HG02798 (cell line): ENCODE measurements around the gene NEK1.

ENCODE experiments used
- ATAC-seq: cut with Tn5 transposase; IDR thresholded peaks from one replicate; pipeline ENCODE4 v1.9.1; 2021; ENCODE audit warnings: mild to moderate bottlenecking; ENCODE audit not compliant: unreplicated experiment, poor library complexity

The NEK1 gene, protein sequence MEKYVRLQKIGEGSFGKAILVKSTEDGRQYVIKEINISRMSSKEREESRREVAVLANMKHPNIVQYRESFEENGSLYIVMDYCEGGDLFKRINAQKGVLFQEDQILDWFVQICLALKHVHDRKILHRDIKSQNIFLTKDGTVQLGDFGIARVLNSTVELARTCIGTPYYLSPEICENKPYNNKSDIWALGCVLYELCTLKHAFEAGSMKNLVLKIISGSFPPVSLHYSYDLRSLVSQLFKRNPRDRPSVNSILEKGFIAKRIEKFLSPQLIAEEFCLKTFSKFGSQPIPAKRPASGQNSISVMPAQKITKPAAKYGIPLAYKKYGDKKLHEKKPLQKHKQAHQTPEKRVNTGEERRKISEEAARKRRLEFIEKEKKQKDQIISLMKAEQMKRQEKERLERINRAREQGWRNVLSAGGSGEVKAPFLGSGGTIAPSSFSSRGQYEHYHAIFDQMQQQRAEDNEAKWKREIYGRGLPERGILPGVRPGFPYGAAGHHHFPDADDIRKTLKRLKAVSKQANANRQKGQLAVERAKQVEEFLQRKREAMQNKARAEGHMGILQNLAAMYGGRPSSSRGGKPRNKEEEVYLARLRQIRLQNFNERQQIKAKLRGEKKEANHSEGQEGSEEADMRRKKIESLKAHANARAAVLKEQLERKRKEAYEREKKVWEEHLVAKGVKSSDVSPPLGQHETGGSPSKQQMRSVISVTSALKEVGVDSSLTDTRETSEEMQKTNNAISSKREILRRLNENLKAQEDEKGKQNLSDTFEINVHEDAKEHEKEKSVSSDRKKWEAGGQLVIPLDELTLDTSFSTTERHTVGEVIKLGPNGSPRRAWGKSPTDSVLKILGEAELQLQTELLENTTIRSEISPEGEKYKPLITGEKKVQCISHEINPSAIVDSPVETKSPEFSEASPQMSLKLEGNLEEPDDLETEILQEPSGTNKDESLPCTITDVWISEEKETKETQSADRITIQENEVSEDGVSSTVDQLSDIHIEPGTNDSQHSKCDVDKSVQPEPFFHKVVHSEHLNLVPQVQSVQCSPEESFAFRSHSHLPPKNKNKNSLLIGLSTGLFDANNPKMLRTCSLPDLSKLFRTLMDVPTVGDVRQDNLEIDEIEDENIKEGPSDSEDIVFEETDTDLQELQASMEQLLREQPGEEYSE (N-terminal part only)

DNA sequence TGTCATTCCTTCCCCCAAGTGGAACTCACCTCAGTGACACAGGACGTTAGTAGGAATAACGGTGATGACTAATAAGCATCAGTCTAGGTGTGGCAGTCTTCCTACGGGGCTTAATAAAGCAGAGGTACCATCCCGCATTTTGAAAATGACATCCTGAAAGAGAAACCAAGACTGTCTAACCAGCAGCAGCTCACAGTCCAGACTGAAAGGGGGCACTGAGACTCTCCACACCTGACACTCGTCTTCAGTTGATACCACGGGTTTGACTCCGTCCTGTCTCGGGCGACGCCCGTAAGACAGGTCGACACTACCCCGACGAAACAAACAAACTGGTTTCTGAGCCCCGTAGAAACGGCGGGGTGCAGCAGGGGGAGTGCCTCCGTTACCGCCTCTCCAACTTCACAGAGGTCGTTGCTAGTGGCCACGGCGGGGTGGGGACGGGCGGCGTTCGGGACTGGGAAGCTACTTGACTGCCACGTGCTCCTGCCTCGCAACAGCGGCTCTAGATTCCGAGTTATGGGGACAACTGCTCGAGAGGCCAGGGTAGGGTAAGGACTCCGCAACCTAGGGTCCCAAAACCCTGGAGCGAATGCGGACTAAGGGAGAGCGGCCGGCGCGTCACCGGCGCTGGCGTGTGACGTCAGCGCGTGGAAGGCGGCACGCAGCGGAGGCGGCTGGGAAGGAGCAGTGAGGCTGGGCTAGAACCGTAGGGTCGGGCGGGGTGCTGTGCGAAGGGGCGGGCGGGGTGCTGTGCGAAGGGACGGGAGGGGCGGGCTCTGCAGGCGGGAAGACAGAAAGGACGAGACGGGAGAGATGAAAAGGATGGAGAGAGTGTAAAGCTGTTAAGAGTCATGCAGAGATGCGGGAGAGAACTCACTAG is at the start of gene NEK1:
NEK1 (minus strand) TSS at position 593 of the 880 bp plus-strand sequence. CDS start 9,953 bp downstream, outside the sequence.
- ATAC-seq = peak; percentile 97

DNA sequence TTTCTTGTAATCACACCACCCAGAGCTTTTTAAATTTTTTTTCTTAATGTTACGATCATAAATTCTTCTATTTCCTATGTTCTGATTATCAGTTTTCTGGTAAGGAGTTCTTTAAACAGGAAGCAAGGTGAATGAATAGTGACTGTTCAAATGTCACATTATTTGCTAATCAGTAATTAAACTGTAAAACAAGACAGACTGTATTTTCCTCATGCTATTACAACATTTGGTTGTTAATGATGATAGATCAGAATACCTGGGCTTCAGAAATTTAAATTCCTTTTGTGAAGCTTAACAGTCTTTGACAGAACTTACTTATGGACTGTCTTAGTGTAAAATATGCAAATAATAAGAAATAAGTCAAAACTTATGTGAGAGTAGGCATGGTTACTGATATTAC is 49.4 kb upstream of the NEK1 start:
- ATAC-seq = no peak

DNA sequence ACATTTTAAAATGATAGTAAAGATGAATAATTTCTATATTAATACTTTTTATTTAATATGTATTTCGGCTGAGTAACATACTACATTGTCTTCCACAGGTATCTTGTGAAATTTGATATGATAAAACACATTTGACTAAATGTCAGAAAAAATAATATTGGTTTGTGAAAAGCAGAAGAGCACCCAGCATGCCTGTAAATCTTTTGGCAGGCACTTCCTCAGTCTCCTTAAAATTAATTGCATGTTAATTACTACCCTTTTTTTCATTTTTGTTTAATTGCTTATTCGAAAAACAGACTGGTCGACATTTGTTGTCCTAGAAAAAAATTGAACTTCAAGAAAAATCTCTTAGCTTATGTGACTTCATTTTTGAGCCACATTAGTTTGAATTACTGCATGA is 48.5 kb upstream of the NEK1 start:
- no peak for ATAC-seq

DNA sequence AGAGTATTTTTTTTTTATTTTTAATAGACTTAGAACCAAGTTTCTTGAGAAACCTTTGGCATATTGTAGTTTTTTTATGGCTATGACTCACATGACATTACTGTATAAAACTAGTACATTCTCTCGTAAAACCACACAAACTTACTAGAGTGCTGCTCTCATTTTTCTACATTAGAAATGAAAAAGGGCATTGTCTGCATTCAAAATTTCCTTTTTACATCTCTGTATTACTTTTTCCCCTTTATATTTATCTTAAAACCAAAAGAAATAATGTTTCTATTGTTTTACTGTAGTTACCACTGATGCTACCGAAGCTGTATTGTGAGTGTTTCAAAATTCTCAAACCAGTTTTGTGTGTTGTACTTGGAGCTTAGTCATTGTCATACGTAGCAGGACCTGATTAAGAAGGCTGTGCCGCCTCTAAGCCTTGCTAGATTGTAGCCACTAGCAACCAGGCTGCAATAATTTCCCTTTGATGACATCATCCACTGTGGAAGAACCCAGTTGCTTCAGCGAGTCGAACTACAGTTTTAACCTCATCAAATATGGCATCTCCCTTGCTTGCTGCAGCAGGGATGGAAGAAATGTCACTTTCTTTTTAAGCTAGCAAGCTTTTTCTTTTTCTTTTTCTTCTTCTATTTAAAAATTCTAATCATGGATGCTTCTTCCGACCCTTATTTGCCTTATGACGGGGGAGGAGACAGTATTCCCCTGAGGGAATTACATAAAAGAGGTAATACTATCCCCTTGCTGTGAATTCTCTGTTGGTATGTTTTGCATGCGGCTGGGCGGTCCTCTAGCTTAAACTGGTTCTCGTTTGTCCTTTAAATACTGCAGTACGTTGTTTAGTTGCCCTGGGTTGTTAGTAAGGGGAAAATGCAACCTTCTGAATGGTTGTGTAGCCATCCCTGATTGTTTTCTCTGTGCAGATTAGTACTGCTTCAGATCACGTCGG is 47.6 kb upstream of the NEK1 start:
- peak; percentile 99 for ATAC-seq

DNA sequence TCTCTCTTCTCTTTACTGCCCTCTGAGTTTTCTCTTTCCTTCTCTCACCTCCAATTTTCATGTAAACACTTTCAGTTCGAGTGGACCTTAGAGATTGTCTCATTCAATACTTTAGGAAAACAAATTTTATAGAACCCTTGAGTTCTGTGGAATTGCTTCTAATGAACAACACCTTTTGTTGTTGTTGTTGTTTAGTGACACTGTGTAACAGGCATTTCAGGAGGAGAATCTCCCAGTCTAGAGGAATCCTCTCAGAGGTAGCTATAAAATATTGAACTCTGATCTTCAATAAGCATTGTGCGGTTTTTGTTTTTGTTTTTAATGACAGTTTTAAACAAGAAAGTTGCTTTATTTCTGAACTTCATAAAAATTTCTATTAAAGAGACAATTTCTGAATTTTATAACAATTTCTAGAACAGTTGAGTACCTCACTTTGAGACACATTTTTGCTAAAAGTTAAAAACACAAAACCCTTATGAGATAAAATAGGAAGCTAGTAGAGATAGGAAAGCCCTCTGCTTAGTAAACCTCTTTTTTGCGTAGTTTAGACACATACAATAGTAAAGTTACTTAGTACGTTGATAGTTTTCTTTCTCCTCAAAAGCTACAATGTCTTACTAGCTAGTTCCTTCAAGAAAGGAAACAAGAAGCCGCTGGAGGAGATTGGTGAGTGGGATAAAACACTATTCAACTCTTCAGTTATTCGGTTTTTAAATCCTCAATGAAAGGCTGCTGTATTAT is 46.8 kb upstream of the NEK1 start:
- ATAC-seq = no peak

DNA sequence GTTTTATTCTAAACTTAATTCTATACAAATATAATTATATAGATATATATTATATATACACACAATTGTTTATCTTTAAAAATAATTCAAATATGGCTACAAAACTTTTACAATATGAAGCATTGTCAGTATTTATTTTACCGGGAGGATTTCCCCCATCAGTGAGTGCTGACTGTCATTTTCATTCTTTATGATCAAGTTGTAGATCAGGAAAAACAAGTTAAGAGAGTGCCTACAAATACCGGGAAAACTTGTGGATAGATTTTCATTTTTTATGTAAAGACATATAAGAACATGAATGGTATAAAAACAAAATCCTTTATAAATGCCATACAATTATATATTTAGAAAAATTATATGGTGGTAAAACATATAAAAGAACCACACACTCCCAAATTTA is 45.8 kb upstream of the NEK1 start:
- no peak for ATAC-seq

DNA sequence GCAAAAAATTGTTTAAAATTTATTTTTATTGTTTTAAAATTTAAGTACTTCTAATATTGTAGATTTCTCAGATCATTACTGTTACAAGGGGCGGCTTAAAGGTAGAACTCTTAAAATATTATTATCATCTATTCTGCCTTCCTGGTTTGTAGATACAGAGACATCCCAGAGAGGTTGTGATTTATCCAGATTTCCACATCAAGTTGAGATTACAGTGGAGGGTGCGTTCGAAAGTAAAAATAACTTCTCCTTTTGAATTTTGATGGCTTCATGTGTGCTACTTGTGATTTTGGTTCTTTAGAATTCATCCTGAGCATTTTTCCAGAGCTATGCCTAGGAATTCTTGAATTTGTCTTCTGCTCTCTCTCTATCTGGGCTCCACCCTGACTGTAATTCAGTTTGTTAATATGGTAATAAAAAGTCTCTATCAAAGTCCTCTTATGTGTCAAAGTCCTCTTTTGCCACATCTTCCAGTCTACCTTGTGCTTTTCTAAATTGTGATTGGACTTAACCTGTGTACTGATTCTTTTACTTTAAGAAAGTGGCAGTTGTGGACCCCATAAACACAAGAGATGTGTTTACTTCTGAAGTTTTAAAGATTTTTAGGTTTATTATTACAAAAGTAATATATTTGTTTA is 45.2 kb upstream of the NEK1 start:
- no peak for ATAC-seq

DNA sequence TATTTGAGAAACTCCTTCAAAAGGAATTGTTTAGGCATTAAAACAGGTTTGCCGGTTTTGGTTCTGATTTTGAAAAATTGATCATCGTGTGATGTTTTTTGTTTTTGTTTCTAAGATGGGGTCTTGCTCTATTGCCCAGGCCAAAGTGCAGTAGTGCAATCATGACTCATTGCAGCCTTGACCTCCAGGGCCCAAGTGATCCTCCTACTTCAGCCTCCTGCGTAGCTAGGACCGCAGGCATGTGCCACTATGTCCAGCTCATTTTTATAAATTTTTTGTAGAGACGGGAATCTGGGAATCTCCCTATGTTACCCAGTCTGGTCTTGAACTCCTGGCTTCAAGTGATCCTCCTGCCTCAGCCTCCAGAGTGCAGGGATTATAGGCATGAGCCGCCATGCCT is 43.0 kb upstream of the NEK1 start:
- ATAC-seq = no peak

DNA sequence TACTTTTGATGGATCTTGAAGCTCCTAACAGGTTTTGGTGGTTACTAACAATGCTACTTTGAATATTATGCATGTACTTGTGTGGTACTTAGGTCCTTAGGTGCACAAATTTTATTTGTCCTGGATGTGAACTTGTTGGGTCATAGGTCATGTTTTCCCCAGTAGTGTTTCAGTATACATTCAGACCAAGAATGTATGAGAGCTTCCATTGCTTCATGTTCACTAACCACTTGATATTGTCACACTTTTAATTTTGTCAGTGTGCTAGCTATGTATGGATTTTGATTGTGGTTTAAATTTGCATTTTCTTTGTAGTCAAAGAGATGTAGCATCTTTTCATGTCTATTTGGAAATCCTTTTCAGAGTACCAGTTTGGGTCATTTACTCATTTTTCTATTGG is 40.2 kb upstream of the NEK1 start:
- ATAC-seq = no peak

DNA sequence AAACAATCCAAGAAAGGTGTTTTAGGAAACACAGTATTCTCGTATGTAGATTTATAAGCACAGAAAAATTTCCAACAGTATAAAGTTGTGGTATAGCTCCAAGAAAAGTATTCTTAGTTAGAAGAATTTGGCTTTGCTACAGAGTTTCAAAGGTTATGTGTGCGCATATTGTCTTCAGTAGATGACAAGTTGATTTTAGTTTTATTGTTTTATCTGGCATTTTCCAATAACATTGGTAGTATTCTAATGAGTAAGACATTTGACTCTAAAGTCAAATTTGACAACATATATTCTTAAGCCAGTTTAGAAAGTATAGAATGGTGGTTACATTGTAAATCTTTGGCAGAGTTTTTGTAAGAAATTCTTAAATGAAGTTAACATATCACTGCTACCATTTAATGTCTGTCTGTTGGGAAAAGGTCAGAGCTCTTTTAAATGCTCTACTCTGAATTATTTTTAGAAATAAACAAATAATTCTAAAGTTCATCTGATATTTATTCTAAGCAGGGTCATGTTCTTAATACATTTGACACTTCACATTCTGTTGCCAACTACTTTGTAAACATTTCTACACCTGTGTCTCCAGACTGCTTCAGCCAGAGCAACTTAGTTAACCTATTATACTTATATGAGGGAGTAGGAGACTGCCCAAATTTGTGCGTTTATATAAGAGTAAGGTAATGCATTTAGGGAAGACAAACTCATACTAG is 38.0 kb upstream of the NEK1 start:
- no peak for ATAC-seq

DNA sequence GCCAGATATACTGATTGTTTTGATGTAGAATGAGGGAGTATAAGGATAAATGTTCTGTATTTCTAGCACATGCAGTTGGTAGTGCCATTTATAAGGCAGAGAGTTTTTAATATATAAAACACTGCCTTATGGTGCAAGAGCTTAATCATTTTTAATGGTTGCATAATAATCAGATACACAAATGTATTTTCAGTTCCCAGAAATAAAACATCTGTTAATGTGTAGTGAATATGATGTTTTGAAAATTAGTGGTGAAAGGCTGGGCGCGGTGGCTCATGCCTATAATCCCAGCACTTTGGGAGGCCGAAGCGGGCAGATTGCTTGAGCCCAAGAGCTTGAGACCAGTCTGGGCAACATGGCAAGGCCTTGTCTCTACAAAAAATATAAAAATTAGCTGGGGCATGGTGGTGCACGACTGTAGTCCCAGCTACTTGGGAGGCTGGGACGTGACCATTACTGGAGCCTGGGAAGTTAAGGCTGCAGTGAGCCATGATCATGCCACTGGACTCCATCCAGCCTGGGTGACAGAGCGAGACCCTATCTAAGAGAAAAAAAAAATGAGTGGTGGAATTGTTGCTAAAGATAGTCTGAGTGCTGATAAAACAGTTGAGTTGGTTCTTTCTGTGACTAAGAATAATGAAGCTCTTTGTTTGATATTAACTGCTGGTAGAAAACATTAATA is 37.3 kb upstream of the NEK1 start:
- no peak for ATAC-seq

DNA sequence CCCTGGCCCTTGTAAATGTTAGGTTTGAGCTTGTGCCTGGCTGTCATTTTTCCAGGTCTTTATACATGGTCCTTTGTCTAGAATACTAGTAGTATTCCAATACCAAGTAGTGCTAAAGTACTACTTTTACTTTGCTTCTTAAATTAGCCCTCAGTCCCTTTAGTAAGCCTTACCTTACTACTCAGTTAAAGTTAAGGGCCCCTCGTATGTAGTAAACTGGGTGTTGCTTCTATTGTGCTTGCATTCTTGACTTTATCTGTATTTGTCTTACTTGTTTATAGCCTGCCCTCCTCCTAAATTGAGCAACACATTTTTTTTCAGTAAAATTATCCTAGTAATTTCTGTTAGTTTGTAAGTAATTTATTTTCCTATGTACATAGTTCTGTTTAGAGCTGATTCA is 33.2 kb upstream of the NEK1 start:
- no peak for ATAC-seq

DNA sequence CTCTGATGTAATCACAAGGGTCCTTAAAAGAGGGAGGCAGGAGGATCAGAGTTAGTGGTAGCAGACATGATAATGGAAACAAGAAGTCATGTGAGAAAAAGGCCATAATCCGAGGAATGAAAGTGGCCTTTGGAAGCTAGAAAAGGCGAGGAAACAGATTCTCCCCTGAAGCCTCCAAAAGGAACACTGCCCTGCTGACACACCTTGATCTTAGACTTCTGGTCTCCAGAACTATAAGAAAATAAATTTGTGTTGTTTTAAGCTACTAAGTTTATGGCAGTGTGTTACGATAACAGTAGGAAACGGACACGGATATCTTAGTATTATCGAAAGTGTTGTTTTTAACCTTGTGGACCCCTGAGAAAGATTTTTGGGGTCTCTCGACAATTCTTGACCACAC is 32.4 kb upstream of the NEK1 start:
- ATAC-seq = no peak

DNA sequence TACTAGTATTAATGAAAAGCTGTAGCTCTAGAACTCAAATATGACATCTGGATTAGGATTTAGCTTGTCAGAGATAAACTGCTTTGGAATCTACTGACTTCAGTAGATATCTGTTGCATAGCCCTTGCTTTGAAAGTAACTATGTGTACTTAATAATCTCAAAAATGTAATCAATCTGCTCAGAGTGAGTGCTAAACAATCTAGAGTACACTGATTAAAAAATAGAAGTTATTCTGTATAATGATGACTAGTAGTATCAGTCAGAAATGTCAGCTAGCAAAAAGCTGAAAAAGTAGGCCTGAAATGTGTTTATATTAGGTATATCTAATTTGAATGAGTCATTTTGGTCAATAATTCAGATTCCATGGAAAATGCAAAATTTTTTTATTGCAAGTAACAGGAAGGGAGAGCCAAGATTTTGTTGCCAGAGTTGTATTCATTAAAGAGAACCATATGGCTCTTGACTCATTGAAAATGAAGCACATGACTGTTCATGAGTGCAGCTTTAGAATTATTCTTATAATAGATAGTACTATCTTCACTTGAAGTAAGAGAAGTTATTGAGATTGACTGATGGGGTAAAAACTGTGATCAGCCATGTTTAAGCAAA is 28.0 kb upstream of the NEK1 start:
- ATAC-seq = no peak

DNA sequence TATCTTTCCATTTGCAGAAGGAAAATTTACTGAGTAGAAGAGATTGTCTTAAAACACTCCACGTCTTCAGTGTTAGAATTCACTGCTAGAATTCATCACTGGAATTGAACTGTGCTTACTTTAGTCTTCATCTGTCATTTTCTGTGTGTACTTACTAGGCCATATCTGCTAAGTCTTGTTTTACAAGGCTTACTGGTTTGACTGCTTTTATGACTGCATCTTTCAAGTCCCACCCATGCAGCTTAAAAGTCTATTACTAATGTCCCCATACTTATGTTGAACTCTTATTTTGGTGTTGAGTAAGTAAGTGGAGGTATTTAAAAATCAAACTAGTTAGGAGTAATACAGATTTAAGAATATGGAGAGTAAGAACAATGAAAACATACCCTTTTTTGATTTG is 22.6 kb upstream of the NEK1 start:
- ATAC-seq = no peak

DNA sequence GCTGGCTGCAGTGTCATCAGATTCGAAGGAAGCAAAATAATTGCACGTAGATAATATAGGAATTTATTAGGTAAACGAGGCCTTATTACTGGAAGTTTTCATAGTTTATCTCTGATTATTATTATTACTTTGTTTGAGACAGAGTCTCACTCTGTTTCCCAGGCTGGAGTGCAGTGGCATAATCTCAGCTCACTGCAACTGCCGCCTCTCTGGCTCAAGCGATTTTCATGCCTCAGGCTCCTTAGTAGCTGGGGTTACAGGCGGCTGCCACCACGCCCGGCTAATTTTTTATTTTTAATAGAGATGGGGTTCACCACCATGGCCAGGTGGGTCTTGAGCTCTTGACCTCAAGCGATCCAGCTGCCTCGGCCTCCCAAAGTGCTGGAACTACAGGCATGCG is 20.5 kb upstream of the NEK1 start:
- ATAC-seq = no peak
